Measurements from ENCODE around the gene ST6GALNAC5.

DNA sequence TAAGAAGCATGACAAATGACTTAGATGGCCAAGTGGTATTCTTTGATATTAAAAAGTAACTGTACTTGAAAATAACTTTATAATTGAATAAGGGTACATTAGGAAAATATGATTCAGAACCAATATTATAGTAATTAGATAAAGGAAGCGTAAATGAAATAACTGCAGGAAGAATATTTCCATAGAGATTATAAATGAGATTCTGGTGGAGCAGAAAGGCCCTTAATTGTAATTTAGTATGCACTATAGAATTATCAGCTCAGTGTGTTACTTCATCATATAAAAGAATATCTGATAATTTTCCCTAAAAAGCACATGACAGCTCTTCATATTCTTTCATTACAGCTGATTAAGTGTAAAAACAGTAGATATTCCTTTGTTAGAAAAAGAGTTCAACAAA lies 180.3 kb downstream of the ST6GALNAC5 start:
- TF ChIP-seq ZNF530 (tag by site-specific recombination; IDR thresholded peaks at IDR 0.05; ENCODE audit: low read depth) = no peak
- TF ChIP-seq, protein P1, sequence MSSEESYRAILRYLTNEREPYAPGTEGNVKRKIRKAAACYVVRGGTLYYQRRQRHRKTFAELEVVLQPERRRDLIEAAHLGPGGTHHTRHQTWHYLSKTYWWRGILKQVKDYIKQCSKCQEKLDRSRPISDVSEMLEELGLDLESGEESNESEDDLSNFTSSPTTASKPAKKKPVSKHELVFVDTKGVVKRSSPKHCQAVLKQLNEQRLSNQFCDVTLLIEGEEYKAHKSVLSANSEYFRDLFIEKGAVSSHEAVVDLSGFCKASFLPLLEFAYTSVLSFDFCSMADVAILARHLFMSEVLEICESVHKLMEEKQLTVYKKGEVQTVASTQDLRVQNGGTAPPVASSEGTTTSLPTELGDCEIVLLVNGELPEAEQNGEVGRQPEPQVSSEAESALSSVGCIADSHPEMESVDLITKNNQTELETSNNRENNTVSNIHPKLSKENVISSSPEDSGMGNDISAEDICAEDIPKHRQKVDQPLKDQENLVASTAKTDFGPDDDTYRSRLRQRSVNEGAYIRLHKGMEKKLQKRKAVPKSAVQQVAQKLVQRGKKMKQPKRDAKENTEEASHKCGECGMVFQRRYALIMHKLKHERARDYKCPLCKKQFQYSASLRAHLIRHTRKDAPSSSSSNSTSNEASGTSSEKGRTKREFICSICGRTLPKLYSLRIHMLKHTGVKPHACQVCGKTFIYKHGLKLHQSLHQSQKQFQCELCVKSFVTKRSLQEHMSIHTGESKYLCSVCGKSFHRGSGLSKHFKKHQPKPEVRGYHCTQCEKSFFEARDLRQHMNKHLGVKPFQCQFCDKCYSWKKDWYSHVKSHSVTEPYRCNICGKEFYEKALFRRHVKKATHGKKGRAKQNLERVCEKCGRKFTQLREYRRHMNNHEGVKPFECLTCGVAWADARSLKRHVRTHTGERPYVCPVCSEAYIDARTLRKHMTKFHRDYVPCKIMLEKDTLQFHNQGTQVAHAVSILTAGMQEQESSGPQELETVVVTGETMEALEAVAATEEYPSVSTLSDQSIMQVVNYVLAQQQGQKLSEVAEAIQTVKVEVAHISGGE (tag by site-specific recombination; conservative IDR thresholded peaks at IDR 0.05; ENCODE audit: low read depth) = no peak
